Smooth muscle cell (in vitro differentiated cells): ENCODE results near the gene EGFL8. TPM values are rescaled to one million over a fixed set of nuclear protein-coding genes. Genes with fewer than 3 reads are reported as not detected.

ENCODE experiments used
- DNase-seq: peaks from one replicate; lab custom pipeline; 2025; ENCODE audit not compliant: unreplicated experiment; lab: John Stamatoyannopoulos, UW
- H2AFZ ChIP-seq: fragments of 200-600 bp; sonication (generic); 2 replicates; pipeline ENCODE4 v1.6.0; 2016; ENCODE audit warnings: antibody characterized with exemption, low read depth, mild to moderate bottlenecking
- H3F3A ChIP-seq: fragments of 200-600 bp; sonication (generic); 2 replicates; pipeline ENCODE4 v1.6.0; 2017; ENCODE audit warnings: antibody characterized with exemption, low read depth
- H3K27ac ChIP-seq: fragments of 200-600 bp; sonication (generic); 2 replicates; pipeline ENCODE4 v1.5.1; 2016; ENCODE audit warnings: low read depth, mild to moderate bottlenecking
- H3K27me3 ChIP-seq: fragments of 200-600 bp; sonication (generic); 2 replicates; pipeline ENCODE4 v1.6.1; 2016; ENCODE audit warnings: low read depth, mild to moderate bottlenecking
- H3K36me3 ChIP-seq: fragments of 200-600 bp; sonication (generic); 2 replicates; pipeline ENCODE4 v1.5.1; 2016; ENCODE audit warnings: low read depth
- H3K4me1 ChIP-seq: fragments of 200-600 bp; sonication (generic); 2 replicates; pipeline ENCODE4 v1.5.1; 2016; ENCODE audit warnings: low read depth
- H3K4me2 ChIP-seq: fragments of 200-600 bp; sonication (generic); 2 replicates; pipeline ENCODE4 v1.6.0; 2016; ENCODE audit warnings: mild to moderate bottlenecking
- H3K4me3 ChIP-seq: fragments of 200-600 bp; sonication (generic); 2 replicates; pipeline ENCODE4 v1.5.1; 2016; ENCODE audit warnings: mild to moderate bottlenecking
- H3K79me2 ChIP-seq: fragments of 200-600 bp; sonication (generic); 2 replicates; pipeline ENCODE4 v1.6.0; 2016; ENCODE audit warnings: low read depth, mild to moderate bottlenecking
- H3K9ac ChIP-seq: fragments of 200-600 bp; sonication (generic); 2 replicates; pipeline ENCODE4 v1.6.0; 2016; ENCODE audit warnings: low read depth
- H3K9me3 ChIP-seq: fragments of 200-600 bp; sonication (generic); replicated peaks from 2 replicates; pipeline ENCODE4 v1.5.1; 2016; ENCODE audit warnings: low read depth
- H4K20me1 ChIP-seq: fragments of 200-600 bp; sonication (generic); 2 replicates; pipeline ENCODE4 v1.6.0; 2016; ENCODE audit warnings: low read depth
- CTCF ChIP-seq: fragments of 200-600 bp; sonication (generic); IDR thresholded peaks from 2 replicates; pipeline ENCODE4 v1.5.1; 2017; ENCODE audit warnings: borderline replicate concordance, mild to moderate bottlenecking, antibody characterized with exemption; ENCODE audit not compliant: insufficient read depth, poor library complexity, severe bottlenecking
- WGBS: methylation state at CpG from one replicate; pipeline ENCODE4 v1.1.7; 2016; ENCODE audit warnings: low lambda C conversion rate; 5-methylcytosine and 5-hydroxymethylcytosine counted together
- polyA plus RNA-seq: library from polyadenylated mRNA; unstranded; fragments of >200 nt; fragmentation: Nextera tagmentation; extraction: Ambion mirVana; gene quantifications from 2 replicates; pipeline ENCODE4 v1.2.1, GENCODE V29; 2016
- total RNA-seq: library from RNA; depleted of rRNA; stranded (reverse); fragments of >200 nt; gene quantifications from 2 replicates; pipeline ENCODE4 v1.2.3, GENCODE V29; 2014

The EGFL8 gene
- total and polyA plus RNA-seq, 2 experiments from 2014 or later: 4.3 to 5.6 TPM

- H3K4me3 ChIP-seq: no peak overlapping the region
- H2AFZ ChIP-seq: peak overlapping the region; percentile 27
- H3K4me2 ChIP-seq: no peak overlapping the region
- no peak overlapping the region for H3K9ac ChIP-seq
- peaks cover 26% of the 10 kb centered on the region for H3K27me3 ChIP-seq
- no peak for DNase-seq
- H3K79me2 ChIP-seq: no peaks in the 10 kb centered on the region
- H3K36me3 ChIP-seq: no peaks in the 10 kb centered on the region
- TF ChIP-seq CTCF: no peak
- no peak overlapping the region for H3K27ac ChIP-seq
- H3K4me1 ChIP-seq: peaks cover 3% of the 10 kb centered on the region
- WGBS: 43% methylated on average over 4 of the region's 4 CpGs
- H3K9me3 ChIP-seq: no peaks in the 10 kb centered on the region
- H4K20me1 ChIP-seq: no peaks in the 10 kb centered on the region
- H3F3A ChIP-seq: no peaks in the 10 kb centered on the region
Measured at GRCh38 chr6:32146687-32147086, 17.7 kb upstream of the EGFL8 start.

- 97% methylated on average over 4 of the region's 4 CpGs for WGBS
- TF ChIP-seq CTCF: no peak
- no peak overlapping the region for H3K9ac ChIP-seq
Measured at GRCh38 chr6:32147401-32148132, 16.8 kb upstream of the EGFL8 start.

DNA sequence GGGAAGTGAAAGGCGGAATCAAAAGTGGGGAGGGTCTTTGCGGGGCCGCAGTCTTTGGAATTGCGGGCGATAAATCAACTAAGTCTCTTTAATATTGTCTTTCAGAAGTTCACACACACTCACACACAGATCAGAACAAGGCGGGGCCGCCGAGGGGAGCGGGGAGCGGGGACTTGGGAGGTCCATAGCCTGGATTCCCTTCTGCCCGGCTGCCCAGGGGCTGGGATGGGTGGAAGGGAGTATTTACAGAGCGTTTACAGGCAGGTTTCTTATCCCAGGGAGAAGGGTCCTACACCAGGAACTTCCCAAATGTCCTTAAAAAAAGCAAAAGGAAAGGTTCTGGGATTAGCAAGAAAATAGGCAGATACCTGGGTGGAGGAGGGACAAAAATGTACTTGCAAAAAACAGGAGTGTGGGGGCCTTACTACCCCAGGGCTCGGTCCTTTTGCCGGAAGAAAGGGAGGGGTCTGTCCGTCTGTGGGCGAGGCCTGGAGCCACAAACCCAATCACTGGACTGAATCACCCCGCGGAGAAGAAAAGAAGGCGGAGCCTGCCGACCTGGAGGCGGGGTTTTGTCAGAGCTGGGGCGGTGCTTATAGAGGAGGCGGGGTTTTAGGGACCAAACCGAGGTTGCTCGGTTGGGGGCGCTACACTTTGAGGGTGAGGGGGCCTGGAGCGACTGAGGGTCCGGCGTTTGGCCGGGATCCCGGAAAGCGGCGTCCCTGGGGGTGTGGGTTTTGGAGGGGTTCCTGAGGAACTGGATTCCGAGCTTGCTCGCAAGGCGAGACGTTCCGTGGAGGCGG is 15.9 kb upstream of the EGFL8 start:
- no peaks in the 10 kb centered on the region for H3K79me2 ChIP-seq
- DNase-seq: no peak
- peak overlapping the region; percentile 34 for H3K4me3 ChIP-seq
- no peaks in the 10 kb centered on the region for H3K36me3 ChIP-seq
- peak overlapping the region; percentile 52 for H3K4me2 ChIP-seq
- H3K9ac ChIP-seq: no peak overlapping the region
- H3K27ac ChIP-seq: no peak overlapping the region
- H3K9me3 ChIP-seq: no peaks in the 10 kb centered on the region
- H3K27me3 ChIP-seq: peaks cover 26% of the 10 kb centered on the region
- 41% methylated on average over 39 of the region's 39 CpGs for WGBS
- no peaks in the 10 kb centered on the region for H4K20me1 ChIP-seq
- H3F3A ChIP-seq: no peaks in the 10 kb centered on the region
- H3K4me1 ChIP-seq: peaks cover 12% of the 10 kb centered on the region
- H2AFZ ChIP-seq: peak overlapping the region; percentile 58
- peak; percentile 17 for TF ChIP-seq CTCF

More at GRCh38 chr6:32147401-32148132, 16.8 kb upstream of the EGFL8 start:
- no peaks in the 10 kb centered on the region for H3K36me3 ChIP-seq
- H3K9me3 ChIP-seq: no peaks in the 10 kb centered on the region
- H3F3A ChIP-seq: no peaks in the 10 kb centered on the region
- no peak overlapping the region for H2AFZ ChIP-seq
- no peaks in the 10 kb centered on the region for H3K79me2 ChIP-seq
- H3K27ac ChIP-seq: no peak overlapping the region
- H3K27me3 ChIP-seq: peaks cover 26% of the 10 kb centered on the region
- no peak for DNase-seq
- H3K4me3 ChIP-seq: no peak overlapping the region
- no peak overlapping the region for H3K4me2 ChIP-seq
- peaks cover 10% of the 10 kb centered on the region for H3K4me1 ChIP-seq
- H4K20me1 ChIP-seq: no peaks in the 10 kb centered on the region
